ENCODE measurements around the gene SUPT20H. TPM values are rescaled to one million over a fixed set of nuclear protein-coding genes. Genes with fewer than 3 reads are reported as not detected.

SUPT20H gene
- total and polyA plus RNA-seq, 2 of the 4 experiments (the other 2 are of a cell fraction) = 46.6 to 55.1 TPM

DNA sequence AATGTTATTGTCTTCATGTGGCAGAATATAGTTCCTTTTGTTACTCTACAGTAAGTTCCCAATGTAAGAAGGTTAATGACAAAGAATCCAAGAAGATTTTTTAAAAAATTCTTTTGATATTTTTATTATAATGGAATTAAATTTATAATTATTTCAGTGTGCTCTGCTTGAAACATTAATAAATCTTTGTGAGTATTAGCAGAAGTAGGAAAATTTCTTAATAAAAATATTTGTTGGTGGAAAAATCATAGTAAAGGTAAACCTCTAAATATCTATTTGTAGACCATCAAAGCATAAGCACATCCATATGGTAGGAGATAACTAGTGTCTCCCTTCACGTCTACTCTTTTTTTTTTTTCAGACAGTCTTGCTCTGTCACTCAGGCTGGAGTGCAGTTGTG is 41.7 kb upstream of the SUPT20H start:
- H2BK20ac ChIP-seq (ENCODE audit: low read depth, low read length) = no peak overlapping the region
- H2AK9ac ChIP-seq (replicated peaks; ENCODE audit: low read depth, low read length, poor library complexity) = no peak overlapping the region
- H3K36me3 ChIP-seq (ENCODE audit: control insufficient read depth, insufficient read depth, low read length) = no peaks in the 10 kb centered on the region
- ChIA-PET POLR2A (ENCODE audit: unreplicated experiment) (no interaction called here), CTCF (no interaction called here)
- no peak overlapping the region for H3K18ac ChIP-seq (ENCODE audit: low read depth, low read length)
- intact Hi-C loops (cut with micrococcal nuclease) = no loop called here
- BruUV-seq (replicated peaks) = no TSS peak
- peaks cover 2% of the 10 kb centered on the region; the same call in 1 of the 2 replicates for H3K9me3 ChIP-seq (ENCODE audit: control insufficient read depth, insufficient read depth, low read length)
- H2BK5ac ChIP-seq (ENCODE audit: low read depth, low read length, poor library complexity, severe bottlenecking) = no peak overlapping the region
- ATAC-seq (ENCODE audit: low read depth) = no peak
- H3K4me2 ChIP-seq (ENCODE audit: low read depth, low read length) = no peak overlapping the region
- no peak overlapping the region for H4K5ac ChIP-seq (ENCODE audit: low read depth, low read length)
- no peaks in the 10 kb centered on the region for H3K4me1 ChIP-seq (ENCODE audit: control insufficient read depth, insufficient read depth, low read length)
- no peak overlapping the region for H2BK120ac ChIP-seq (ENCODE audit: low read depth, low read length)
- H3K4me3 ChIP-seq (ENCODE audit: insufficient read depth, low read depth, low read length) = no peak overlapping the region
- no peaks in the 10 kb centered on the region for H3K27me3 ChIP-seq (ENCODE audit: control insufficient read depth, insufficient read depth, low read length)
- no peak overlapping the region for H4K8ac ChIP-seq (ENCODE audit: low read depth in 2 of 2, low read length in 2 of 2)
- no peak overlapping the region for H3K56ac ChIP-seq (ENCODE audit: extremely low read depth, insufficient read depth, low read length)
- H3K9me1 ChIP-seq (ENCODE audit: insufficient read depth, low read length) = no peaks in the 10 kb centered on the region
- no peak for DNase-seq
- H4K91ac ChIP-seq (ENCODE audit: insufficient read depth, low read depth, low read length) = no peak overlapping the region
- H3K79me1 ChIP-seq (ENCODE audit: low read depth in 1 of 2, low read length in 2 of 2) = no peaks in the 10 kb centered on the region
- H2AK5ac ChIP-seq (ENCODE audit: low read depth, low read length) = no peak overlapping the region
- in situ Hi-C loops (cut with MboI; ENCODE audit: low sequenced_read_pairs) = no loop called here
- no peak overlapping the region for H3K4ac ChIP-seq (ENCODE audit: low read depth, low read length)
- H3K23ac ChIP-seq (ENCODE audit: low read depth, low read length) = no peak overlapping the region
- no peak overlapping the region for H3K27ac ChIP-seq (ENCODE audit: insufficient read depth, low read length)
- TF ChIP-seq FOS (IDR thresholded peaks at IDR 0.05; ENCODE audit: low read depth, low read length) = no peak
- TF ChIP-seq MAFK (IDR thresholded peaks at IDR 0.05; ENCODE audit: low read depth, low read length) = no peak
- TF ChIP-seq CEBPB (IDR thresholded peaks at IDR 0.05; ENCODE audit: low read depth, low read length) = no peak
- TF ChIP-seq, protein P1, sequence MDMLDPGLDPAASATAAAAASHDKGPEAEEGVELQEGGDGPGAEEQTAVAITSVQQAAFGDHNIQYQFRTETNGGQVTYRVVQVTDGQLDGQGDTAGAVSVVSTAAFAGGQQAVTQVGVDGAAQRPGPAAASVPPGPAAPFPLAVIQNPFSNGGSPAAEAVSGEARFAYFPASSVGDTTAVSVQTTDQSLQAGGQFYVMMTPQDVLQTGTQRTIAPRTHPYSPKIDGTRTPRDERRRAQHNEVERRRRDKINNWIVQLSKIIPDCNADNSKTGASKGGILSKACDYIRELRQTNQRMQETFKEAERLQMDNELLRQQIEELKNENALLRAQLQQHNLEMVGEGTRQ (IDR thresholded peaks at IDR 0.05; ENCODE audit: low read depth, low read length) = no peak
- no peak for TF ChIP-seq SMC3 (IDR thresholded peaks at IDR 0.05; ENCODE audit: low read depth, low read length)
- no peak for TF ChIP-seq POLR2A (IDR thresholded peaks at IDR 0.05; ENCODE audit: low read depth, low read length)
- no peak for TF ChIP-seq RFX5 (IDR thresholded peaks at IDR 0.05; ENCODE audit: low read depth, low read length)
- no peak for TF ChIP-seq CHD1 (IDR thresholded peaks at IDR 0.05; ENCODE audit: low read depth, low read length)
- no peak for TF ChIP-seq RCOR1 (IDR thresholded peaks at IDR 0.05; ENCODE audit: insufficient replicate concordance, low read length)
- TF ChIP-seq MXI1 (IDR thresholded peaks at IDR 0.05; ENCODE audit: borderline replicate concordance, low read depth, low read length) = no peak
- H3K9ac ChIP-seq (ENCODE audit: low read depth, low read length) = no peak overlapping the region
- H2BK15ac ChIP-seq (ENCODE audit: low read depth, low read length) = no peak overlapping the region
- no peak overlapping the region for H2AFZ ChIP-seq (replicated peaks; ENCODE audit: low read length, poor library complexity)
- H4K20me1 ChIP-seq (ENCODE audit: insufficient read depth, low read length) = no peaks in the 10 kb centered on the region
- H3K14ac ChIP-seq (replicated peaks; ENCODE audit: low read depth, low read length) = no peak overlapping the region
- dilution Hi-C loops (cut with HindIII; ENCODE audit: low sequenced_read_pairs, unreplicated experiment) = no loop called here
- WGBS, 2 experiments (ENCODE audit: extremely low coverage in 2 of 2, insufficient read length in 1 of 2) = no CpG with 5 or more reads among the region's 1 CpG

Measured in IMR-90 (cell line).